Kidney capillary endothelial cell (primary cell): ENCODE data around the gene CDC14A.
"Not testable (repeated sequence)": the region's sequence is repeated elsewhere in the genome, so short reads cannot be mapped to it uniquely, and the experiment has no call there.

Source experiments
- DNase-seq: peaks from one replicate; pipeline ENCODE4 v3.0.0-alpha.2; 2018; ENCODE audit warnings: low spot score

The CDC14A gene

GRCh38 chr1:100337878-100338277, 14.4 kb upstream of the CDC14A start:
- DNase-seq = not testable (repeated sequence)

- not testable (repeated sequence) for DNase-seq
These were observed 12.6 kb upstream of the CDC14A start for GRCh38 chr1:100339735-100340134.

GRCh38 chr1:100340494-100340893, 11.8 kb upstream of the CDC14A start:
- DNase-seq = no peak

- DNase-seq = no peak
These were observed 10.0 kb upstream of the CDC14A start for GRCh38 chr1:100342348-100342747.

GRCh38 chr1:100343897-100344296, 8.4 kb upstream of the CDC14A start:
- no peak for DNase-seq

- DNase-seq = no peak
These were observed 7.5 kb upstream of the CDC14A start for GRCh38 chr1:100344774-100345173.

- no peak for DNase-seq
These were observed 5.9 kb upstream of the CDC14A start for GRCh38 chr1:100346387-100346786.

GRCh38 chr1:100347009-100347966, 5.0 kb upstream of the CDC14A start:
- DNase-seq = no peak

GRCh38 chr1:100348549-100349144, 3.7 kb upstream of the CDC14A start:
- DNase-seq = no peak

- DNase-seq = no peak
These were observed 3.1 kb upstream of the CDC14A start for GRCh38 chr1:100349246-100349645.

- DNase-seq = no peak
These were observed 1.6 kb upstream of the CDC14A start for GRCh38 chr1:100350787-100351094.

GRCh38 chr1:100351095-100351887, 1.0 kb upstream of the CDC14A start:
- peak; percentile 81 for DNase-seq

GRCh38 chr1:100353071-100353801, 930 bp downstream of the CDC14A start:
- no peak for DNase-seq

GRCh38 chr1:100353988-100354387, 1.7 kb downstream of the CDC14A start:
- DNase-seq = peak; percentile 64

GRCh38 chr1:100354971-100355394, 2.7 kb downstream of the CDC14A start:
- no peak for DNase-seq

- peak; percentile 30 for DNase-seq
These were observed 5.9 kb downstream of the CDC14A start for GRCh38 chr1:100358210-100358609.

GRCh38 chr1:100359139-100359538, 6.8 kb downstream of the CDC14A start:
- no peak for DNase-seq

GRCh38 chr1:100360790-100361510, 8.6 kb downstream of the CDC14A start:
- no peak for DNase-seq

- no peak for DNase-seq
These were observed 9.3 kb downstream of the CDC14A start for GRCh38 chr1:100361511-100362089.

GRCh38 chr1:100362821-100363466, 10.6 kb downstream of the CDC14A start:
- DNase-seq = no peak
